GM19351 (cell line): ENCODE data around the gene CDC40.
"Not testable (repeated sequence)": the region's sequence is repeated elsewhere in the genome, so short reads cannot be mapped to it uniquely, and the experiment has no call there.

ENCODE experiments used
- ATAC-seq: cut with Tn5 transposase; IDR thresholded peaks from one replicate; pipeline ENCODE4 v1.9.1; 2021; ENCODE audit warnings: mild to moderate bottlenecking, moderate library complexity; ENCODE audit not compliant: unreplicated experiment

CDC40 gene

GRCh38 chr6:110266996-110267395, 86.8 kb downstream of the CDC40 start:
- ATAC-seq: no peak

- no peak for ATAC-seq
These were observed 89.4 kb downstream of the CDC40 start for GRCh38 chr6:110269623-110270022.

GRCh38 chr6:110270165-110270564, 89.9 kb downstream of the CDC40 start:
- ATAC-seq: no peak

- ATAC-seq: no peak
These were observed 91.5 kb downstream of the CDC40 start for GRCh38 chr6:110271732-110272022.

GRCh38 chr6:110272781-110273180, 92.6 kb downstream of the CDC40 start:
- not testable (repeated sequence) for ATAC-seq

GRCh38 chr6:110277100-110277665, 97.0 kb downstream of the CDC40 start:
- ATAC-seq: no peak
